ENCODE measurements around the gene SPACA4. TPM values are rescaled to one million over a fixed set of nuclear protein-coding genes. Genes with fewer than 3 reads are reported as not detected.
"Not testable (repeated sequence)": the region's sequence is repeated elsewhere in the genome, so short reads cannot be mapped to it uniquely, and the experiment has no call there.

The SPACA4 gene
- total RNA-seq, 1 donor from 2014 or later = not detected

DNA sequence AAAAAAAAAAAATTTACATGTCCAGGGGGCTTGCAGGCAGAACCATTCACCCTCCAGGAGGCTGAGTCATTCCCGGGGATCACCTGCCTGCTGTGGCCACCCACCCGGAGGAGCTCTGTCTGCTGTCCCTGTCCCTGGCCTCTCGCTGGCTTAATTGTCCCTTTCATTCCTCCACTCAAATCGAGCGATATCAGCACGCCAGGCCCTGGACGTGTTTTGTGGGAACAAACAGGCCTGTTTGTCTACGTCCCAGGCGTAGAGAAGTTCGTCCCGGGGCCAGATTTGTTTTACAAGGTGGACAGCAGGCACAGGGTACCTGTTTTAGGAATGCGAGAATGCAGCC lies 33.4 kb upstream of the SPACA4 start:
- Mint-ChIP-seq H3K27me3 (ENCODE audit: insufficient read depth, low read depth) (peaks cover 17% of the 10 kb centered on the region), H3K9me3 (no peaks in the 10 kb centered on the region), H3K36me3 (no peaks in the 10 kb centered on the region), H3K27ac (peak overlapping the region; percentile 92), H3K4me3 (no peak overlapping the region), H3K4me1 (peaks cover 40% of the 10 kb centered on the region)
- Histone ChIP-seq H3K79me2 (ENCODE audit: low read depth) (no peaks in the 10 kb centered on the region), H3F3A (ENCODE audit: low read depth) (peaks cover 23% of the 10 kb centered on the region), H3K4me2 (peak overlapping the region; percentile 42), H4K20me1 (ENCODE audit: low read depth) (no peaks in the 10 kb centered on the region), H3K27ac (no peak overlapping the region), H3K4me1 (peaks cover 10% of the 10 kb centered on the region), H2AFZ (replicated peaks) (no peak overlapping the region), H3K9ac (no peak overlapping the region), H3K9me3 (ENCODE audit: low read depth) (no peaks in the 10 kb centered on the region), H3K4me3 (no peak overlapping the region), H3K36me3 (no peaks in the 10 kb centered on the region), H3K27me3 (peaks cover 9% of the 10 kb centered on the region)
- peak; percentile 67 for DNase-seq (ENCODE audit: low spot score)
- TF ChIP-seq EZH2phosphoT487 (IDR thresholded peaks at IDR 0.05) (no peak), EZH2 (IDR thresholded peaks at IDR 0.05) (no peak)
- TF ChIP-seq, protein P1, sequence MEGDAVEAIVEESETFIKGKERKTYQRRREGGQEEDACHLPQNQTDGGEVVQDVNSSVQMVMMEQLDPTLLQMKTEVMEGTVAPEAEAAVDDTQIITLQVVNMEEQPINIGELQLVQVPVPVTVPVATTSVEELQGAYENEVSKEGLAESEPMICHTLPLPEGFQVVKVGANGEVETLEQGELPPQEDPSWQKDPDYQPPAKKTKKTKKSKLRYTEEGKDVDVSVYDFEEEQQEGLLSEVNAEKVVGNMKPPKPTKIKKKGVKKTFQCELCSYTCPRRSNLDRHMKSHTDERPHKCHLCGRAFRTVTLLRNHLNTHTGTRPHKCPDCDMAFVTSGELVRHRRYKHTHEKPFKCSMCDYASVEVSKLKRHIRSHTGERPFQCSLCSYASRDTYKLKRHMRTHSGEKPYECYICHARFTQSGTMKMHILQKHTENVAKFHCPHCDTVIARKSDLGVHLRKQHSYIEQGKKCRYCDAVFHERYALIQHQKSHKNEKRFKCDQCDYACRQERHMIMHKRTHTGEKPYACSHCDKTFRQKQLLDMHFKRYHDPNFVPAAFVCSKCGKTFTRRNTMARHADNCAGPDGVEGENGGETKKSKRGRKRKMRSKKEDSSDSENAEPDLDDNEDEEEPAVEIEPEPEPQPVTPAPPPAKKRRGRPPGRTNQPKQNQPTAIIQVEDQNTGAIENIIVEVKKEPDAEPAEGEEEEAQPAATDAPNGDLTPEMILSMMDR (IDR thresholded peaks at IDR 0.05) = no peak

DNA sequence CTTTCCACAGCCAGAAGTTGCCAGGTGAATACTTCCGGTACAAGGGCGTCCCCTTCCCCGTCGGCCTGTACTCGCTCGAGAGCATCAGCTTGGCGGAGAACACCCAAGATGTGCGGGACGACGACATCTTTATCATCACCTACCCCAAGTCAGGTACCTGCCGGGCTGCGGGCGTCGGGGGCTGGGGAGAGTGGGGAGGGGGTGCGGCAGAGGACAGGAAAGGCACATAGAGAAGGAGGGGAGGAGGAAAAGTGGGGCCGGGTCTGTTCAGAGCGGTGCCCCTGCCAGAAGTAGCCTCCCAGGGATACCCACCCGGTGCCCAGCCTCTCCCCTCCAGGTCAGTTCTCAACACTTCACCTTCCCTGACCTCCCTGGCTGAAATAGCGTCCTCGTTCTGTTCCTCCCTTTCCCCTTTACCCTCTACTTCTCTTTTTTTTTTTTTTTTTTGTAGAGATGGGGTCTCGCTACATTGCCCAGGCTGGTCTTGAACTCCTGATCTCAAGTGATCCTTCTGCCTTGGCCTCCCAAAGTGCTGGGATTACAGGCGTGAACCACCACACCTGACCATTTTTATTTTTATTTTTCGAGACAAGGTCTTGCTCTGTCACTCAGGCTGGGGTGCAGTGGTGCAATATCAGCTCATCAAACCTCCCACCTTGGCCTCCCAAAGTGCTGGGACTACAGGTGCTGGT lies 30.5 kb upstream of the SPACA4 start:
- no peaks in the 10 kb centered on the region for H3K36me3 Mint-ChIP-seq

DNA sequence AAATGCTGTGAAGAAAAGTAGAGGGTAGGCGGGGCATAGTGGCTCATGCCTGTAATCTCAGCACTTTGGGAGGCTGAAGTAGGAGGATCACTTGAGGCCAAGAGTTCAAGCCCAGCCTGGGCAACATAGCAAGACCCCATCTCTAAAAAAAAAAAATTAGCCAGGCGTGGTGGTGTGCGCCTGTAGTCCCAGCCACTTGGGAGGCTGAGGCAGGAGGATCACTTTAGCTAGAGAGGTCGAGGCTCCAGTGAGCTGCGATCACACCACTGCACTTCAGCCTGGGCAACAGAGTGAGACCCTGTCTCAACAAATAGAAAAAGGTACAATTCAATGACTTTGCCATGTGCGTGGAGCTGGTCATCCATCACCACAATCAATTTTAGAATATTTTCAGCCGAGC lies 28.6 kb upstream of the SPACA4 start:
- H3K27ac ChIP-seq; H4K20me1 ChIP-seq (ENCODE audit: low read depth); H3K4me3 Mint-ChIP-seq; H3K4me3 ChIP-seq; H3K36me3 Mint-ChIP-seq; DNase-seq (ENCODE audit: low spot score); H3K27me3 ChIP-seq; H3K36me3 ChIP-seq; H2AFZ ChIP-seq (replicated peaks); H3K9me3 Mint-ChIP-seq; H3K9ac ChIP-seq; H3K27ac Mint-ChIP-seq; H3K9me3 ChIP-seq (ENCODE audit: low read depth); H3K4me1 ChIP-seq; H3K79me2 ChIP-seq (ENCODE audit: low read depth); H3F3A ChIP-seq (ENCODE audit: low read depth); H3K27me3 Mint-ChIP-seq (ENCODE audit: insufficient read depth, low read depth); H3K4me2 ChIP-seq: not testable (repeated sequence)
- H3K4me1 Mint-ChIP-seq = peaks cover 17% of the 10 kb centered on the region

More for the DNA sequence above, 30.5 kb upstream of the SPACA4 start:
- H3K27ac ChIP-seq = no peak overlapping the region
- no peaks in the 10 kb centered on the region for H3K9me3 Mint-ChIP-seq
- TF ChIP-seq, protein P1 (IDR thresholded peaks at IDR 0.05) = no peak
- TF ChIP-seq EZH2 (IDR thresholded peaks at IDR 0.05) = no peak
- TF ChIP-seq EZH2phosphoT487 (IDR thresholded peaks at IDR 0.05) = no peak
- no peak overlapping the region for H3K4me3 Mint-ChIP-seq
- no peak overlapping the region for H3K4me2 ChIP-seq
- no peaks in the 10 kb centered on the region for H3K27me3 ChIP-seq
- no peaks in the 10 kb centered on the region for H4K20me1 ChIP-seq (ENCODE audit: low read depth)
- peaks cover 27% of the 10 kb centered on the region for H3K4me1 Mint-ChIP-seq
- H3K27me3 Mint-ChIP-seq (ENCODE audit: insufficient read depth, low read depth) = peaks cover 15% of the 10 kb centered on the region
- H3K9me3 ChIP-seq (ENCODE audit: low read depth) = no peaks in the 10 kb centered on the region
- H3K4me1 ChIP-seq = peaks cover 10% of the 10 kb centered on the region
- H3K4me3 ChIP-seq = no peak overlapping the region
- no peak overlapping the region for H2AFZ ChIP-seq (replicated peaks)
- no peaks in the 10 kb centered on the region for H3K79me2 ChIP-seq (ENCODE audit: low read depth)
- H3K9ac ChIP-seq = no peak overlapping the region
- no peaks in the 10 kb centered on the region for H3K36me3 ChIP-seq
- DNase-seq (ENCODE audit: low spot score) = no peak
- H3K27ac Mint-ChIP-seq = no peak overlapping the region
- peaks cover 13% of the 10 kb centered on the region for H3F3A ChIP-seq (ENCODE audit: low read depth)

DNA sequence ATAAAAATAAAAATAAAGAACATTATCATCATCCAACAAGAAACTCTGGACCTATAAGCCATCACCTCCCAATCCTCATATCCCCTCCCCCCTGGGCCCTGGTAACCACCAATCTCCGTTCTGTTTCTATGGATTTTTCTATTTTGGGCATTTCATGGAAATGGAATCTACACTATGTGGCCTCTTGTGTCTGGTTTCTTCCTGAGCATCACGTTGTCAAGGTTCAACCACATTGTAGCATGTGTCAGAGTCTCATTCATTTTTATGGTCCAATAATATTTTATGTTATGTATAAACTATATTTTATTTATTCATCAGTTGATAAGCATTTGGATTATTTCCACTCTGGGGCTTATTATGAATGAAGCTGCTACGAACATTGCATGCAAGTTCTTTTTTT lies 27.7 kb upstream of the SPACA4 start:
- Mint-ChIP-seq H3K4me3 (no peak overlapping the region), H3K27me3 (ENCODE audit: insufficient read depth, low read depth) (peaks cover 7% of the 10 kb centered on the region), H3K27ac (no peak overlapping the region), H3K4me1 (peaks cover 10% of the 10 kb centered on the region), H3K36me3 (no peaks in the 10 kb centered on the region), H3K9me3 (no peaks in the 10 kb centered on the region)
- Histone ChIP-seq H3K27ac (no peak overlapping the region), H3K9me3 (ENCODE audit: low read depth) (no peaks in the 10 kb centered on the region), H3K36me3 (no peaks in the 10 kb centered on the region), H3K4me1 (no peaks in the 10 kb centered on the region), H3K4me3 (no peak overlapping the region), H3K9ac (no peak overlapping the region), H3K79me2 (ENCODE audit: low read depth) (no peaks in the 10 kb centered on the region), H3F3A (ENCODE audit: low read depth) (peaks cover 2% of the 10 kb centered on the region), H2AFZ (replicated peaks) (no peak overlapping the region), H4K20me1 (ENCODE audit: low read depth) (no peaks in the 10 kb centered on the region), H3K4me2 (no peak overlapping the region), H3K27me3 (no peaks in the 10 kb centered on the region)
- TF ChIP-seq EZH2 (IDR thresholded peaks at IDR 0.05) = no peak
- TF ChIP-seq, protein P1 (IDR thresholded peaks at IDR 0.05) = no peak
- no peak for TF ChIP-seq EZH2phosphoT487 (IDR thresholded peaks at IDR 0.05)
- DNase-seq (ENCODE audit: low spot score) = no peak

Measured in neural progenitor cell (in vitro differentiated cells).